Astrocyte of the spinal cord (primary cell): ENCODE results near the gene KANK3.
"Not testable (repeated sequence)": the region's sequence is repeated elsewhere in the genome, so short reads cannot be mapped to it uniquely, and the experiment has no call there.

Experiments used
- DNase-seq: peaks from one replicate; pipeline ENCODE4 v3.0.0; 2011; ENCODE audit warnings: low read depth, low spot score
- H3K4me3 ChIP-seq: 2 replicates; pipeline ENCODE4 v1.5.1; 2011; ENCODE audit warnings: low read depth, mild to moderate bottlenecking, low read length, moderate library complexity
- in situ Hi-C: cut with HindIII; loops from 2 replicates; pipeline ENCODE4 v1.10.0; 2017; ENCODE audit warnings: low sequenced_read_pairs
- TF ChIP-seq, protein P1 (sequence below): IDR thresholded peaks from 2 replicates; pipeline ENCODE4 v1.5.1; 2012; ENCODE audit warnings: low read depth, mild to moderate bottlenecking, low read length, inconsistent platforms

KANK3 gene

GRCh38 chr19:8302357-8302691, 40.7 kb downstream of the KANK3 start:
- no peak overlapping the region for H3K4me3 ChIP-seq
- TF ChIP-seq, protein P1, sequence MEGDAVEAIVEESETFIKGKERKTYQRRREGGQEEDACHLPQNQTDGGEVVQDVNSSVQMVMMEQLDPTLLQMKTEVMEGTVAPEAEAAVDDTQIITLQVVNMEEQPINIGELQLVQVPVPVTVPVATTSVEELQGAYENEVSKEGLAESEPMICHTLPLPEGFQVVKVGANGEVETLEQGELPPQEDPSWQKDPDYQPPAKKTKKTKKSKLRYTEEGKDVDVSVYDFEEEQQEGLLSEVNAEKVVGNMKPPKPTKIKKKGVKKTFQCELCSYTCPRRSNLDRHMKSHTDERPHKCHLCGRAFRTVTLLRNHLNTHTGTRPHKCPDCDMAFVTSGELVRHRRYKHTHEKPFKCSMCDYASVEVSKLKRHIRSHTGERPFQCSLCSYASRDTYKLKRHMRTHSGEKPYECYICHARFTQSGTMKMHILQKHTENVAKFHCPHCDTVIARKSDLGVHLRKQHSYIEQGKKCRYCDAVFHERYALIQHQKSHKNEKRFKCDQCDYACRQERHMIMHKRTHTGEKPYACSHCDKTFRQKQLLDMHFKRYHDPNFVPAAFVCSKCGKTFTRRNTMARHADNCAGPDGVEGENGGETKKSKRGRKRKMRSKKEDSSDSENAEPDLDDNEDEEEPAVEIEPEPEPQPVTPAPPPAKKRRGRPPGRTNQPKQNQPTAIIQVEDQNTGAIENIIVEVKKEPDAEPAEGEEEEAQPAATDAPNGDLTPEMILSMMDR = no peak
- in situ Hi-C loops = no loop called here
- DNase-seq = no peak

DNA sequence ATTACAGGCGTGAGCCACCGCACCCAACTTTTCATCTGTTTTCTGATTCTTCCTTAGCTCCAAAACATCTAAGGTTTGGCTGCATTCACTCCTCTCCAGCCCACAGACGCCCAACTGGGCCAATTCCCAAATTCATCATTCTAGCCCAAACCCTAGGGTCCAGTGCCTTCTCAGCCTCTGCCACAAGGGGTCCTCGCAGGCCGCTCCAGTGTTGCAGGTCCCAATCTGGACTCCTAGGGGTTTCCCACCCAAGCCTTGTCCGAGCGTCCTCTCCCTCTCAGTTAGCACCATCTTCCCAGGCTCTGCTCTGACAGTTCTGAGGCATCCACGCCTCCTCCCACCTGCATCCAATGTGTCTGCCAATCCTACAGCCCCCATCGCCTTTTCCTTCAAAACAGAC, 51.7 kb downstream of the KANK3 start:
- in situ Hi-C loops, DNase-seq, H3K4me3 ChIP-seq: not testable (repeated sequence)

DNA sequence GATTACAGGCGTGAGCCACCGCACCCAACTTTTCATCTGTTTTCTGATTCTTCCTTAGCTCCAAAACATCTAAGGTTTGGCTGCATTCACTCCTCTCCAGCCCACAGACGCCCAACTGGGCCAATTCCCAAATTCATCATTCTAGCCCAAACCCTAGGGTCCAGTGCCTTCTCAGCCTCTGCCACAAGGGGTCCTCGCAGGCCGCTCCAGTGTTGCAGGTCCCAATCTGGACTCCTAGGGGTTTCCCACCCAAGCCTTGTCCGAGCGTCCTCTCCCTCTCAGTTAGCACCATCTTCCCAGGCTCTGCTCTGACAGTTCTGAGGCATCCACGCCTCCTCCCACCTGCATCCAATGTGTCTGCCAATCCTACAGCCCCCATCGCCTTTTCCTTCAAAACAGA, 66.6 kb downstream of the KANK3 start:
- DNase-seq, H3K4me3 ChIP-seq, in situ Hi-C loops: not testable (repeated sequence)
